OCI-M1 (cell line): ENCODE data around the gene LAMP5.

Experiments used
- DNase-seq: peaks from one replicate; lab custom pipeline; 2025; lab: John Stamatoyannopoulos, UW

The LAMP5 gene

GRCh38 chr20:9535449-9535848 lies 21.1 kb downstream of the LAMP5 start:
- DNase-seq = no peak

- DNase-seq = no peak
These were observed 28.8 kb downstream of the LAMP5 start for GRCh38 chr20:9543214-9543613.

- no peak for DNase-seq
These were observed 35.9 kb downstream of the LAMP5 start for GRCh38 chr20:9550283-9550682.

- DNase-seq = no peak
These were observed 36.5 kb downstream of the LAMP5 start for GRCh38 chr20:9550871-9551270.

DNA sequence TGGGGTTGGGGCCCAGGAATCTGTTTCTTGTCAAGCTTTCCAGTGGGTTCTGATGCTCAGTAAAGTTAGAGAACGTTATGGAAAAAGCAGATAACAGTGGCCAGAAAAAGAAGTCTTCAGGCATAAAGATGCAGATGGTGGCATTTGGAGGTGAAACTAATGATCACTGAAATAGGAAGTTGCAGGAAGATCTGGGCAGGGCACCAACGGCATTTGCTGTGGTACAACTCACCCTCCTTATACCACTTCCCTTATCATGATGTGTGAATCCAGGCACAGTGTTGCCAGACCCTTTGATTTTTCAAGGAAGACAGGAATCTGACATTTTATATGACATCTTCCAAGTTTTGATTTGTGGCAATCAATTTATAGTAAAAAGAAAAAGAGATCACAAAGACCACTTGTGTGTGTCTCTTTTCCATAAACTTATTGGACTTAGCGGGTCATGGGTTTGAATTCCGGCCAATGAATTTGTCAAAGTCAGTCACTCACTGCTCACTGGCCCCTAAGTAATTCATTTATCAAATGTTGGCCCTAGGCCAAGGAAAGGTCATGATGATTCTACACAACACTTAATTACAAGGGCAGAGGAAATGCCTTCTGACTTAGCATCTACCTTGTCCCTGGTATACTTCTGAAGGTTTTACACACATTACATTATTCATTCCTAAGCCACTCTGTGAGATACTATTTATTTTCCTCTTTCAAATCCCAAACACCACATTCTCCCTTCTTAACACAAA lies 37.6 kb downstream of the LAMP5 start:
- no peak for DNase-seq

DNA sequence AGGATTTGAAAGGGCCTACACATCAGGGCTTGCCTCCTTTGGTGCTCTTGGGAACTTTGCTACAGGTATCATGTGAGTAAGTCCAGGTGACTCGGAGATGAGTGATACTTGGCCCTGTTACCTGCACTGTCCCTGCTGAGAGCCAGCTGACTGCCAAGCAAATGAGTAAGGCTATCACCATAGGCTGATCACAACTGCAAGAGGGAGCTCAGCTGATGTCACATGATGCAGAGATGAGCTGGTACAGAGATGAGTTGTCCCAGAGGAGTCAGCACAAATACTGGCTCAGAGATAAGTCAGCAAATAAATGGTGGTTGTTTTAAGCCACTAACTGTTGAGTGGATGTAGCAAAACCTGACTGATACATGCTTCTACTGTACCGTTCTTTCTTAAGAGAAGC lies 41.4 kb downstream of the LAMP5 start:
- no peak for DNase-seq

DNA sequence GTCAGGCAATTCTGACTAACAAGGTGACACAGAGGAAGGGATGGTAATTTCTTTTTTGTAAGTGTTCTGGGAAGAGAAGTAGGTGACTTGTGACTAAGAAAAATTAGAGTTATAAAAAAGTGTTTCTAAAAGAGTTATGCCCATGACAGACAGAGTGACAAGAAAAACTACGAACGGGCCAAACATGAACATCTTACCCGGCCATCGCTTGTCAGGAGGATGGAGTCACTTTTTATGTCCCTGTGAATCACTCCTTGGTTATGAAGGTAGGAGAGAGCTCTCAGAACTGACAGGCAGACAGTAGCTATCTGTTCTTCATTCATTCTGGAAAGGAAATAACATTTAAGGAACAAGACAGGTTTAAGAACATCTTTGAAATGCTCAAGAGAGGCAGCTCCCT lies 43.0 kb downstream of the LAMP5 start:
- no peak for DNase-seq

GRCh38 chr20:9565910-9566550 lies 51.6 kb downstream of the LAMP5 start:
- DNase-seq = no peak

- DNase-seq = no peak
These were observed 52.6 kb downstream of the LAMP5 start for GRCh38 chr20:9566977-9567376.

DNA sequence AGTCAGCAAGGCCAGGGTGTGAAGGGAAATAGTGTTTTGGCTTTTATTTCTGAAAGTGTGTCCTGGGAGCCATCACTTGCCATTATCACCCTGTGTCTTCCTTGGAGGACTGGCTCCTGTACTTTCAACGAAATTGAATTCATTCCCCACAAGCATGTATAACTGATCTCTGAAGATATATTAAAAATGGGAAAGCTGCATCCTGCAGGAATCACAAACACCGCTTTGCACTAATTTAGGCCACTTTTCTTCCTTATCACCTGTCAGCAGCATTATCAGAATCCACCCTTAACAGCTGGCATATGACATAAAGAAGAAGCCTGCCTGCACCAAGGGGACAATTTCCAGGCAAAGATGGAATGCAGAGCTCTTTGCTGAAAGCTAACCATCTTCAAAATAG lies 56.2 kb downstream of the LAMP5 start:
- DNase-seq = no peak

DNA sequence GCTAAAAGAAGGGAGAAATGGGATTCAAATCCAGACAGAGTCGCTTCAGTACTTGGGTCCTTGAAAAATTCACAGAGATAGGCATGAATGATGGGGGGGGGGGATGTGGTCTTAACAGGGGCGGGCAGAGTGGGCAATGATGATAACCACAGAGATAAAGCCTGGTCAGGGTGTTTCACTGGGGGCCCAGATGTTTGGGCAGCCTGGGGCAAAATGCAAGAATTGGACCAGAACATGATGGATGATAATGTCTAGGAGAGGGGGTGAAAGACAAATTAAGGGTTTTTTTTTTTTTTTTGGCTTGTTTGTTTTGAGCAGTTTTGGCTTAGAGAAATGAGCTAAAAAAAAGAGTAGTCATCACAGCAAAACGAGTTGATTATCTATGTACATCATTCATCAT lies 57.4 kb downstream of the LAMP5 start:
- no peak for DNase-seq

- no peak for DNase-seq
These were observed 58.3 kb downstream of the LAMP5 start for GRCh38 chr20:9572670-9573069.

DNA sequence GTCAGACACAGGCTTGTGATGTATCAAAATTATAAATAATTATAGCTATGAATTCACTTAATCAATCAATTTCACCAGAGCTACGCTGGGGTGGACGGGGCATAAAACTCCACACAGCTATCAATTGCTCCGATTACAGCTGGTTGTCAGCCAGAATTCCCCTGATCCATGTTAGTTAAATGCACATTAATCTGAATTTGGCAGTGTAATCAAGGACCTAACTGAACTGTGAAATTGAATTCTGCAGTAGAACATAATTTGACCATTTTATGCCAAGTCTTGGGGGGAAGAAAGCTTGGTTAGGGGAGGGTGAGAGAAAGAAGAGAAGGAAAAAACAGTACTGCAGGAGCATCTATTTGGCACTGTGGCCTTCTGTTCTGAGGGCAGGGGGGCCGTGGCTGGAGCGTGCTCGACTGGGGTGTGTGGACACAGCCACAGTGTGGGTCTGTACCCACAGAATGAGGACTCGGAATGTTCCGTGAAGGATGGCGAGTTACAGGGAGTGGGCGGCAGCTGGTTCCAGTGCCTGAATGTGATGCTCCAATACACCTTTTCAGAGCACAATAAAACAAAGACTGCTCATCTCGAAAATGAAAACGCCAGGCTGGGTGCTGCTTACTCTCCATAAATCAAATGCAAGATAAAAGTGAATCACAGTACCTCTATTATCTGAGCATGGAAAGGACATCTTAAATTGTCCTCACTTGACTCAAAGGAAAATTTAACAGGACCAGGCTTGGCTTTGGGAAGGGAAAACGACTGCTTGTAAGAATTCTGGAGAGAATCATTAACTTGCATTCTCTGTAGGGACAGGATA lies 59.2 kb downstream of the LAMP5 start:
- no peak for DNase-seq

GRCh38 chr20:9574181-9574580 lies 59.8 kb downstream of the LAMP5 start:
- no peak for DNase-seq

DNA sequence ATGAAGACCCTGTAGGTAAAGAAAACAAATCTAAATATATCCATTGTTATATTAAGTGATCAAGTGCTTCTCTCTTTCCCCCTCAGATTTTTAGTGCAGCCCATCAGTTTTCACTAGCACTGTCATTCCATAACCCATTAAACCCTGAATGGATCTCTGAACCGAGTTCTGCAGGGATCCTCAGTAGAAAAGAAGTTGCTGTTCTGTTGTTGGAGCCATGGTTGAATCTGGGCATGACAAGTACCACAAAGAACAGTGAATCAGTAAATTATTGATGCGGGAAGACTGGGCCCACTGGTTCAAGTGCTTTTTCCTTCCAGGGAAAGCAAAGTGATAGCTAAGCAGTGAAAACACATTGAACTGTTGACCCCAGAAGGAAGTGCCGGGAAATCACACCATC lies 60.4 kb downstream of the LAMP5 start:
- DNase-seq = no peak

- no peak for DNase-seq
These were observed 61.4 kb downstream of the LAMP5 start for GRCh38 chr20:9575836-9576235.

- DNase-seq = no peak
These were observed 62.3 kb downstream of the LAMP5 start for GRCh38 chr20:9576695-9577094.

- DNase-seq = no peak
These were observed 63.0 kb downstream of the LAMP5 start for GRCh38 chr20:9577397-9577796.

GRCh38 chr20:9578594-9578993 lies 64.2 kb downstream of the LAMP5 start:
- no peak for DNase-seq
